ENCODE results near the gene FLT3. TPM values are rescaled to one million over a fixed set of nuclear protein-coding genes. Genes with fewer than 3 reads are reported as not detected.

FLT3 gene
- total and polyA plus RNA-seq, 2 donors from 2014 or later: 2.9 TPM; not detected in 1

- Histone ChIP-seq H3K27ac (ENCODE audit: low read depth in 2 of 2, low read length in 2 of 2) (no peak overlapping the region), H3K4me1 (ENCODE audit: control insufficient read depth in 2 of 3, insufficient read depth in 2 of 3, low read depth in 1 of 3, low read length in 3 of 3) (no peaks in the 10 kb centered on the region), H3K9ac (ENCODE audit: low read length in 3 of 3) (no peak overlapping the region), H3K27me3 (ENCODE audit: control insufficient read depth, insufficient read depth, low read length) (no peaks in the 10 kb centered on the region), H3K36me3 (ENCODE audit: control insufficient read depth in 2 of 3, insufficient read depth in 3 of 3, low read length in 3 of 3) (no peaks in the 10 kb centered on the region), H3K4me3 (ENCODE audit: low read length in 3 of 3) (no peak overlapping the region), H3K9me3 (ENCODE audit: control insufficient read depth in 2 of 3, insufficient read depth in 1 of 3, low read length in 3 of 3) (no peaks in the 10 kb centered on the region)
- TF ChIP-seq, protein P1, sequence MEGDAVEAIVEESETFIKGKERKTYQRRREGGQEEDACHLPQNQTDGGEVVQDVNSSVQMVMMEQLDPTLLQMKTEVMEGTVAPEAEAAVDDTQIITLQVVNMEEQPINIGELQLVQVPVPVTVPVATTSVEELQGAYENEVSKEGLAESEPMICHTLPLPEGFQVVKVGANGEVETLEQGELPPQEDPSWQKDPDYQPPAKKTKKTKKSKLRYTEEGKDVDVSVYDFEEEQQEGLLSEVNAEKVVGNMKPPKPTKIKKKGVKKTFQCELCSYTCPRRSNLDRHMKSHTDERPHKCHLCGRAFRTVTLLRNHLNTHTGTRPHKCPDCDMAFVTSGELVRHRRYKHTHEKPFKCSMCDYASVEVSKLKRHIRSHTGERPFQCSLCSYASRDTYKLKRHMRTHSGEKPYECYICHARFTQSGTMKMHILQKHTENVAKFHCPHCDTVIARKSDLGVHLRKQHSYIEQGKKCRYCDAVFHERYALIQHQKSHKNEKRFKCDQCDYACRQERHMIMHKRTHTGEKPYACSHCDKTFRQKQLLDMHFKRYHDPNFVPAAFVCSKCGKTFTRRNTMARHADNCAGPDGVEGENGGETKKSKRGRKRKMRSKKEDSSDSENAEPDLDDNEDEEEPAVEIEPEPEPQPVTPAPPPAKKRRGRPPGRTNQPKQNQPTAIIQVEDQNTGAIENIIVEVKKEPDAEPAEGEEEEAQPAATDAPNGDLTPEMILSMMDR (IDR thresholded peaks at IDR 0.05; ENCODE audit: borderline replicate concordance, extremely low read depth, insufficient read depth): no peak
- intact Hi-C loops (cut with DNase I): no loop called here
- DNase-seq (no peak), FAIRE-seq (no peak)
Measured at GRCh38 chr13:28031220-28031895, 69.0 kb downstream of the FLT3 start.

GRCh38 chr13:28027607-28028364, 72.6 kb downstream of the FLT3 start:
- Histone ChIP-seq H3K9me3 (ENCODE audit: control insufficient read depth in 2 of 3, insufficient read depth in 1 of 3, low read length in 3 of 3) (no peaks in the 10 kb centered on the region), H3K4me3 (ENCODE audit: low read length in 3 of 3) (no peak overlapping the region), H3K4me1 (ENCODE audit: control insufficient read depth in 2 of 3, insufficient read depth in 2 of 3, low read depth in 1 of 3, low read length in 3 of 3) (peaks cover 0 to 2% (median 0%) of the 10 kb centered on the region in 3 donors), H3K27me3 (ENCODE audit: control insufficient read depth, insufficient read depth, low read length) (no peaks in the 10 kb centered on the region), H3K9ac (ENCODE audit: low read length in 3 of 3) (no peak overlapping the region), H3K27ac (ENCODE audit: low read depth in 2 of 2, low read length in 2 of 2) (no peak overlapping the region), H3K36me3 (ENCODE audit: control insufficient read depth in 2 of 3, insufficient read depth in 3 of 3, low read length in 3 of 3) (no peaks in the 10 kb centered on the region)
- DNase-seq (no peak), FAIRE-seq (no peak)
- intact Hi-C loops (cut with DNase I): no loop called here
- TF ChIP-seq, protein P1 (IDR thresholded peaks at IDR 0.05; ENCODE audit: borderline replicate concordance, extremely low read depth, insufficient read depth): no peak

DNA sequence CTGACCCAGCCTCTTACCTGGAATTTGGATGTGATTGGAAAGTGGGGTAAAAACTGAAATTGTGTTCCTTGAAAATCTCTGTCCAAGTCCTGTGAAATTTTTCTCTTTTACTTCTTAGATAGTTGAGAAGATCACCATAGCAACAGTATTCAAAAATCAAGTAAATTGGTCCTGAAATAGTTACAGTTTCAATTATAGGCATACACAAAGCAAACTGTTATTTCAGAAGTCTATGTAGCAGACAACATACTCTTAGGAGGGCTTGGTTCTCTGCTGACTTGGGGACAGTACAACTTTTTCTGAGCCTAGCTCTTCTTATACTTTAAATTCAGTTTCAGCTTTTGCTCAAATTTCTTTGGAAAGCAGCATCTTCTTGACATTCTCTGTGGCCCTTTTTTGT, 73.3 kb downstream of the FLT3 start:
- Histone ChIP-seq H3K4me3 (ENCODE audit: low read length in 3 of 3) (no peak overlapping the region), H3K27me3 (ENCODE audit: control insufficient read depth, insufficient read depth, low read length) (no peaks in the 10 kb centered on the region), H3K27ac (ENCODE audit: low read depth in 2 of 2, low read length in 2 of 2) (no peak overlapping the region), H3K4me1 (ENCODE audit: control insufficient read depth in 2 of 3, insufficient read depth in 2 of 3, low read depth in 1 of 3, low read length in 3 of 3) (peaks cover 0 to 4% (median 0%) of the 10 kb centered on the region in 3 donors), H3K9me3 (ENCODE audit: control insufficient read depth in 2 of 3, insufficient read depth in 1 of 3, low read length in 3 of 3) (no peaks in the 10 kb centered on the region), H3K9ac (ENCODE audit: low read length in 3 of 3) (no peak overlapping the region), H3K36me3 (ENCODE audit: control insufficient read depth in 2 of 3, insufficient read depth in 3 of 3, low read length in 3 of 3) (no peaks in the 10 kb centered on the region)
- intact Hi-C loops (cut with DNase I): no loop called here
- FAIRE-seq (no peak), DNase-seq (no peak)
- TF ChIP-seq, protein P1 (IDR thresholded peaks at IDR 0.05; ENCODE audit: borderline replicate concordance, extremely low read depth, insufficient read depth): no peak

All from kidney (tissue), 14 donors.